ENCODE measurements around the gene RAP1A.

GRCh38 chr1:111709986-111710385, 90.4 kb downstream of the RAP1A start:
- TF ChIP-seq CTCF (IDR thresholded peaks at IDR 0.05; ENCODE audit: low read depth, low read length): no peak
- TF ChIP-seq MYC (IDR thresholded peaks at IDR 0.05; ENCODE audit: low read depth, low read length): no peak
- no peak for TF ChIP-seq POLR2A (IDR thresholded peaks at IDR 0.05; ENCODE audit: extremely low read depth, insufficient read length)

Data from NB4 (cell line).